ENCODE results near the gene AKT3. TPM values are rescaled to one million over a fixed set of nuclear protein-coding genes. Genes with fewer than 3 reads are reported as not detected.

AKT3 gene
- total RNA-seq, 3 donors from 2014 or later (not counting 1 experiment from before 2014, with no cell fraction given): 135 to 157 (median 136) TPM

GRCh38 chr1:243483952-243484351 lies 366.1 kb downstream of the AKT3 start:
- Mint-ChIP-seq H3K27me3 (ENCODE audit: low read depth in 2 of 2) (no peaks in the 10 kb centered on the region), H3K36me3 (no peaks in the 10 kb centered on the region), H3K9me3 (peaks cover 0 to 4% of the 10 kb centered on the region in 2 donors), H3K27ac (peak overlapping the region in 1 of 2 donors; percentile 75), H3K4me1 (peaks cover 8 to 24% of the 10 kb centered on the region in 2 donors), H3K4me3 (peak overlapping the region; percentile 80)
- no peak for ATAC-seq
- intact Hi-C loops (cut with micrococcal nuclease): no loop called here
- Histone ChIP-seq H3K27ac (ENCODE audit: low read length) (no peak overlapping the region), H3K27me3 (ENCODE audit: control insufficient read depth, insufficient read depth, low read length) (no peaks in the 10 kb centered on the region), H3K9me3 (ENCODE audit: control insufficient read depth, insufficient read depth, low read length) (no peaks in the 10 kb centered on the region), H3K4me3 (ENCODE audit: low read length) (no peak overlapping the region), H3K4me1 (ENCODE audit: control insufficient read depth, insufficient read depth, low read length) (peaks cover 15% of the 10 kb centered on the region), H3K36me3 (ENCODE audit: control insufficient read depth, insufficient read depth, low read length) (no peaks in the 10 kb centered on the region)
- 97% methylated on average over 16 of the region's 16 CpGs for WGBS (ENCODE audit: insufficient coverage)
- TF ChIP-seq, protein P1, sequence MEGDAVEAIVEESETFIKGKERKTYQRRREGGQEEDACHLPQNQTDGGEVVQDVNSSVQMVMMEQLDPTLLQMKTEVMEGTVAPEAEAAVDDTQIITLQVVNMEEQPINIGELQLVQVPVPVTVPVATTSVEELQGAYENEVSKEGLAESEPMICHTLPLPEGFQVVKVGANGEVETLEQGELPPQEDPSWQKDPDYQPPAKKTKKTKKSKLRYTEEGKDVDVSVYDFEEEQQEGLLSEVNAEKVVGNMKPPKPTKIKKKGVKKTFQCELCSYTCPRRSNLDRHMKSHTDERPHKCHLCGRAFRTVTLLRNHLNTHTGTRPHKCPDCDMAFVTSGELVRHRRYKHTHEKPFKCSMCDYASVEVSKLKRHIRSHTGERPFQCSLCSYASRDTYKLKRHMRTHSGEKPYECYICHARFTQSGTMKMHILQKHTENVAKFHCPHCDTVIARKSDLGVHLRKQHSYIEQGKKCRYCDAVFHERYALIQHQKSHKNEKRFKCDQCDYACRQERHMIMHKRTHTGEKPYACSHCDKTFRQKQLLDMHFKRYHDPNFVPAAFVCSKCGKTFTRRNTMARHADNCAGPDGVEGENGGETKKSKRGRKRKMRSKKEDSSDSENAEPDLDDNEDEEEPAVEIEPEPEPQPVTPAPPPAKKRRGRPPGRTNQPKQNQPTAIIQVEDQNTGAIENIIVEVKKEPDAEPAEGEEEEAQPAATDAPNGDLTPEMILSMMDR (IDR thresholded peaks at IDR 0.05): no peak
- no peak for DNase-seq

DNA sequence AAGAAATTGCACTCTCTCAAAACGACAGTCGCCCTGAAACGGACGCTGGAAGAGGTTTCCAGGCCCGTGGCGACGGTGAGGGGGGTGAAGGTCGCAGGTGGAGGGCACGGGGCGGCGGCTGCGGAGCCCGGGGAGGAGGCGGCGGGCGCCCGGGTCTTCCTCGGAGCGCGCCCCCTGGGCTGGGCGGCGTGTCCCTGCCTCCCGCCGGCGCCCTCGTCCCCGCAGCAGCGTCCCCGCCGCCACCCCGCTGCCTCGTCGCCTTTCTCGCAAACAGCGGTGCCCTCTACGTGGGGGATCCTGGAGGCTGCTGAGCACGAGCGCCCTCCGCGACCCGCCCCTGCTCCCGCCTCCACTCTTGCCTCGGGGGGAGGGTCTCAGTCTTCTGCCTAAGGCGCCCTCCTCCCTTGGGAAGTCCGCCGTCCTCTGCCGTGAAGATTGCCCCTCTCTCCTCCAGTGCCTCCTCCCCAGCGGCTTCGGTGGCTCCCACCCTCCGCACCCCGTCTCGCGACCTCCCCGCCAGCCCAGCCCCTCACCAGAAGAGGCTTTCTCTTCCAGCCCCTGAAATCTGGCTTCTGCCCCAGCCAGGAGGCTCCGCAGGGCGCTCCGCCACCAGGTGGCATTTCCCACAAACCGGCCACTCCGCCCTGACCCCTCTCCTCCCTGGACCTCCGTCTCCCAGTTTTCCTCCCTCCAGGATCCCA lies 366.8 kb downstream of the AKT3 start:
- H3K36me3 ChIP-seq (ENCODE audit: control insufficient read depth, insufficient read depth, low read length): no peaks in the 10 kb centered on the region
- H3K27ac Mint-ChIP-seq: peak overlapping the region in 1 of 2 donors; percentile 75
- no peaks in the 10 kb centered on the region for H3K27me3 Mint-ChIP-seq (ENCODE audit: low read depth in 2 of 2)
- WGBS (ENCODE audit: insufficient coverage): 12% methylated on average over 60 of the region's 60 CpGs
- H3K4me3 Mint-ChIP-seq: peak overlapping the region; percentile 90
- no peaks in the 10 kb centered on the region for H3K9me3 ChIP-seq (ENCODE audit: control insufficient read depth, insufficient read depth, low read length)
- intact Hi-C loops (cut with micrococcal nuclease): no loop called here
- no peaks in the 10 kb centered on the region for H3K36me3 Mint-ChIP-seq
- H3K27ac ChIP-seq (ENCODE audit: low read length): no peak overlapping the region
- TF ChIP-seq, protein P1 (IDR thresholded peaks at IDR 0.05): no peak
- H3K4me3 ChIP-seq (ENCODE audit: low read length): peak overlapping the region; percentile 42
- peaks cover 8 to 24% of the 10 kb centered on the region in 2 donors for H3K4me1 Mint-ChIP-seq
- ATAC-seq (peak; percentile 44 to 75 (median 72)), DNase-seq (peak in 1 of 2 donors; percentile 30)
- H3K27me3 ChIP-seq (ENCODE audit: control insufficient read depth, insufficient read depth, low read length): no peaks in the 10 kb centered on the region
- H3K9me3 Mint-ChIP-seq: peaks cover 0 to 4% of the 10 kb centered on the region in 2 donors
- H3K4me1 ChIP-seq (ENCODE audit: control insufficient read depth, insufficient read depth, low read length): peaks cover 15% of the 10 kb centered on the region

DNA sequence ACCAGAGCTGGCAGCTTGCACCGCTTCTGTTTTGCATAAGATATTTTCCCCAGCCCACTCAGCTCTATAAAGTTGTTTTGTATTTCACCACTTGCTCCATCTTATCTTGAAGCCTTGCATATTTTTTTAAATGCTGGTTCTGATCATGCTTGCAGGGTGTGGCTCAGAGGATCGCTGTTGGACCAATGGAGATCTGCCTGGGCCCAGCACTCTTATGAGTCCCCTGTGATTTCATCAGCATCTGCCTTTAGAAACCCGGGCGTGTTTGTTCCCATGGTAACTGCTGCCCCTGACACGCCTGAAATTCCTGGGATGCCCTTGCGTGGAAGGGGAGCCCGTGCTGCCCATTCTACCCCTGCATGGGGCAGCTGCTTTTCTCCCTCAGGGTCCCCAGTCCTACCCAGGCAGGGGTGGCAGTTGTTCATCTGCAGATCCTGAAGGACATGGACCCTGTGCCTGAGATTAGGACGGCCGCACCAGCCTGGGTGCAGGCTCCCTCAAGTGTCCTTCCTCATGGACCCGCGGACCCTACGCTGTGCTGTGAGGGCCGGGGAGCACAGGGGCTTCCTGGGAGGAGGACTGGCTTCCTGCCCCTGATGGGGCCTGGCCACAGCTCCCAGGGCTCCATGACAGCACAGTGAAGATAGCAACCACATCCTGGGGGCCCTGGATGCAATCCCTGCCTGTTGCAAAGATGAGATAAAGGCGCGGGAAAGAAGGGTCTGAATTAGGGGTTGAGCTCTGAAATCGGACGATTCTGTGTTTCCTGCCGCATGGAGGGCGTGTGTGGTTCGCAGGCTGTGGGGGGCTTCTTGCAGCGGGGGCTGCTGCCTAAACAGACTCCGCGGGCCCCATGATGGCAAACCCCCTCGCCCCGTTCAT lies 367.7 kb downstream of the AKT3 start:
- DNase-seq: no peak
- Mint-ChIP-seq H3K4me3 (peak overlapping the region; percentile 90), H3K9me3 (peaks cover 0 to 4% of the 10 kb centered on the region in 2 donors), H3K27me3 (ENCODE audit: low read depth in 2 of 2) (no peaks in the 10 kb centered on the region), H3K36me3 (no peaks in the 10 kb centered on the region), H3K27ac (peak overlapping the region in 1 of 2 donors; percentile 75), H3K4me1 (peaks cover 8 to 24% of the 10 kb centered on the region in 2 donors)
- Histone ChIP-seq H3K27ac (ENCODE audit: low read length) (no peak overlapping the region), H3K36me3 (ENCODE audit: control insufficient read depth, insufficient read depth, low read length) (no peaks in the 10 kb centered on the region), H3K4me3 (ENCODE audit: low read length) (peak overlapping the region; percentile 42), H3K4me1 (ENCODE audit: control insufficient read depth, insufficient read depth, low read length) (peaks cover 15% of the 10 kb centered on the region), H3K9me3 (ENCODE audit: control insufficient read depth, insufficient read depth, low read length) (no peaks in the 10 kb centered on the region), H3K27me3 (ENCODE audit: control insufficient read depth, insufficient read depth, low read length) (no peaks in the 10 kb centered on the region)
- TF ChIP-seq, protein P1 (IDR thresholded peaks at IDR 0.05): no peak
- peak in 2 of 3 donors; percentile 42 to 50 for ATAC-seq
- 32% methylated on average over 25 of the region's 25 CpGs for WGBS (ENCODE audit: insufficient coverage)
- intact Hi-C loops (cut with micrococcal nuclease): no loop called here
